ENCODE data around the gene GPR12. TPM values are rescaled to one million over a fixed set of nuclear protein-coding genes. Genes with fewer than 3 reads are reported as not detected.
"Not testable (repeated sequence)": the region's sequence is repeated elsewhere in the genome, so short reads cannot be mapped to it uniquely, and the experiment has no call there.

The GPR12 gene
- polyA plus RNA-seq, 6 donors from 2014 or later, result 0.11 TPM; not detected in 5

DNA sequence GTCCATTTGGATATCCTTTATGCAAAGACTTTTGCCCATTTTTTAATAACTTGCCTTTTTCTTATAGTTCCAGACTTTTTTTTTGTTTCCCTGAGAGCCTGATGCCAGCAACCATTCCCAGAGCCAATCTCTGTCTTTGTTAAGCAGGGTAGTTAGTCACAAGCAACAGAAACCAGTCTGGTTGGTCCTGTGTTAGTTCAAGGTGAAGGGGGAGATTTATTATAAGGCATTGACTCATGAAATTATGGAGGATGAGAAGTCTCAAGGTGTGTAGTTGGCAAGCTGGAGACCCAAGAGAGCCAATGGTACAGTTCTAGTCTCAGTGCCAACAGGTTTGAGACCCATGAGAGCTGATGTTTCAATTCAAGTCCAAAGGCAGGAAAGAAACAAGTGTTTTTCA, 33.0 kb downstream of the GPR12 start:
- H3K36me3 Mint-ChIP-seq, result no peaks in the 10 kb centered on the region
- peaks cover 0 to 8% (median 0%) of the 10 kb centered on the region in 7 donors for H3K9me3 Mint-ChIP-seq
- no peak overlapping the region for H3K4me3 Mint-ChIP-seq
- no peaks in the 10 kb centered on the region for H3K4me1 Mint-ChIP-seq
- DNase-seq (no peak), ATAC-seq (ENCODE audit: low read depth in 2 of 2) (no peak)
- no peak overlapping the region for H3K27ac Mint-ChIP-seq
- H3K27me3 Mint-ChIP-seq, result peaks cover 0 to 20% (median 8%) of the 10 kb centered on the region in 3 donors

DNA sequence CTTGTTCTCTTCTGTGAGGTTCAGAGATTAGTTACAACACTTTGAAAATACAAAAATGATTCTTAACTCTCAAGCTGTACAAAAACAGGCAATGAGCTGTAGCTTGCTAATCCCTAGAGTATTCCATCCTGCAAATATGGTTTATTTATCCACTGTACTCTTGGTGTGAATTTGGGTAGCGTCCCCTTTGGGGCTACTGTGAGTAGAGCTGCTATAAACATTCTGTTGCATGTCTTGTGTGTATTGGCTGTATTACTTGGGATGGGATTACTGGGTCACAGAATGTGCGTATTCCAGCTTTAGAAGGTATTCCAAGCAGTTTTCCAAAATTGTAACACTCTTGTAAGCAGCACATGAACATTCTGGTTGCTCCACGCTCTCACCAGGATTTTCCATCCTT, 33.5 kb downstream of the GPR12 start:
- H3K27ac Mint-ChIP-seq, result no peak overlapping the region
- H3K4me1 Mint-ChIP-seq, result peaks cover 4 to 5% (median 5%) of the 10 kb centered on the region in 3 donors
- no peak for ATAC-seq (ENCODE audit: low read depth in 2 of 2)
- peaks cover 0 to 8% (median 0%) of the 10 kb centered on the region in 7 donors for H3K9me3 Mint-ChIP-seq
- DNase-seq, result no peak
- H3K36me3 Mint-ChIP-seq, result no peaks in the 10 kb centered on the region
- no peak overlapping the region for H3K4me3 Mint-ChIP-seq
- H3K27me3 Mint-ChIP-seq, result peaks cover 0 to 25% (median 8%) of the 10 kb centered on the region in 3 donors

DNA sequence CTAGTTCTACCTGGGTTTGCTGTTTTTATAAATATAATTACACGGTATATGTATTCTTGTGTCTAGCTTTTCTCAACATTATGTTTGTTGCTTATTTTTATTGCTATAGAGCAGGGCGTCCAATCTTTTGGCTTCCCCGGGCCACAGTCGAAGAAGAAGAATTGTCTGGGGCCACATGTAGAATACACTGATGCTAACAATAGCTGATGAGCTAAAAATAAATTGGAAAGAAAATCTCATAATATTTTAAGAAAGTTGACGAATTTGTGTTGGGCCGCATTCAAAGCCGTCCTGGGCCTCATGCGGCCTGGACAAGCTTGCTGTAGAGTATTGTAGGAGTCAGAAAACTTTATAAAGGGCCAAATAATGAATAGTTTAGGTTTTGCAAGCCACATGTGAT, 33.9 kb downstream of the GPR12 start:
- H3K27me3 Mint-ChIP-seq, result peaks cover 0 to 24% (median 8%) of the 10 kb centered on the region in 3 donors
- DNase-seq, result no peak
- peaks cover 0 to 8% (median 0%) of the 10 kb centered on the region in 7 donors for H3K9me3 Mint-ChIP-seq
- H3K27ac Mint-ChIP-seq, result peak overlapping the region in 1 of 6 donors; percentile 2
- H3K4me3 Mint-ChIP-seq, result no peak overlapping the region
- no peak for ATAC-seq (ENCODE audit: low read depth in 2 of 2)
- no peaks in the 10 kb centered on the region for H3K36me3 Mint-ChIP-seq
- H3K4me1 Mint-ChIP-seq, result peaks cover 5 to 9% (median 8%) of the 10 kb centered on the region in 3 donors

DNA sequence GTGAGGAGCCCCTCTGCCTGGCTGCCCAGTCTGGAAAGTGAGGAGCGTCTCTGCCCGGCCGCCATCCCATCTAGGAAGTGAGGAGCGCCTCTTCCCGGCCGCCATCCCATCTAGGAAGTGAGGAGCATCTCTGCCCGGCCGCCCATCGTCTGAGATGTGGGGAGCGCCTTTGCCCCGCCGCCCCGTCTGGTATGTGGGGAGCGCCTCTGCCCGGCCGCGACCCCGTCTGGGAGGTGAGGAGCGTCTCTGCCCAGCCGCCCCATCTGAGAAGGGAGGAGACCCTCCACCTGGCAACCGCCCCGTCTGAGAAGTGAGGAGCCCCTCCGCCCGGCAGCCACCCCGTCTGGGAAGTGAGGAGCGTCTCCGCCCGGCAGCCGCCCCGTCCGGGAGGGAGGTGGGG, 37.0 kb downstream of the GPR12 start:
- peaks cover 10 to 21% (median 20%) of the 10 kb centered on the region in 3 donors for H3K4me1 Mint-ChIP-seq

DNA sequence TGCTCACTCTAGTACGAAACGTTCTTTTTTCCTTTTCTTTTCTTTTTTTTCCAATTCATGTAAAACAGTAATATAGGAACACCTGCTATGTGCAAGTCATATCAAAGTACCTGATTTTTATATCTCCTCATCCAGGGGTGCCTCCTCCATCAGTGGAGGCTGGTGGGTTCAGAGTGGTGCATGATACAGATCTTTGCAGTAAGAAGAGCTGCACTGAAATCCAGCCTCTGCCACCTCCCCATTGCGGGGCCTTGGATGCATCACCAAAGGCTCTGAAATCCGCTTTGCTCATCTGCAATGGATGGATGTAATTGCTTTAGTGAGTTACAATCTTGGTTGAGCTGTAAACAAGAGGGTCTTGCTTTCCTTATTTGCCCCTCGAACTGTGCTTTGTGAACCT, 38.3 kb downstream of the GPR12 start:
- Mint-ChIP-seq H3K27ac (no peak overlapping the region), H3K4me1 (peaks cover 10 to 21% (median 20%) of the 10 kb centered on the region in 3 donors), H3K36me3 (no peaks in the 10 kb centered on the region), H3K4me3 (peak overlapping the region in 5 of 8 donors; percentile 1 to 79 (median 47)), H3K27me3 (peaks cover 0 to 8% (median 0%) of the 10 kb centered on the region in 3 donors), H3K9me3 (peaks cover 0 to 8% (median 0%) of the 10 kb centered on the region in 7 donors)
- no peak for DNase-seq
- no peak for ATAC-seq (ENCODE audit: low read depth in 2 of 2)

More for the DNA sequence above, 37.0 kb downstream of the GPR12 start:
- not testable (repeated sequence) for H3K27me3 Mint-ChIP-seq; ATAC-seq (ENCODE audit: low read depth in 2 of 2); H3K4me3 Mint-ChIP-seq; DNase-seq; H3K9me3 Mint-ChIP-seq; H3K36me3 Mint-ChIP-seq; H3K27ac Mint-ChIP-seq

DNA sequence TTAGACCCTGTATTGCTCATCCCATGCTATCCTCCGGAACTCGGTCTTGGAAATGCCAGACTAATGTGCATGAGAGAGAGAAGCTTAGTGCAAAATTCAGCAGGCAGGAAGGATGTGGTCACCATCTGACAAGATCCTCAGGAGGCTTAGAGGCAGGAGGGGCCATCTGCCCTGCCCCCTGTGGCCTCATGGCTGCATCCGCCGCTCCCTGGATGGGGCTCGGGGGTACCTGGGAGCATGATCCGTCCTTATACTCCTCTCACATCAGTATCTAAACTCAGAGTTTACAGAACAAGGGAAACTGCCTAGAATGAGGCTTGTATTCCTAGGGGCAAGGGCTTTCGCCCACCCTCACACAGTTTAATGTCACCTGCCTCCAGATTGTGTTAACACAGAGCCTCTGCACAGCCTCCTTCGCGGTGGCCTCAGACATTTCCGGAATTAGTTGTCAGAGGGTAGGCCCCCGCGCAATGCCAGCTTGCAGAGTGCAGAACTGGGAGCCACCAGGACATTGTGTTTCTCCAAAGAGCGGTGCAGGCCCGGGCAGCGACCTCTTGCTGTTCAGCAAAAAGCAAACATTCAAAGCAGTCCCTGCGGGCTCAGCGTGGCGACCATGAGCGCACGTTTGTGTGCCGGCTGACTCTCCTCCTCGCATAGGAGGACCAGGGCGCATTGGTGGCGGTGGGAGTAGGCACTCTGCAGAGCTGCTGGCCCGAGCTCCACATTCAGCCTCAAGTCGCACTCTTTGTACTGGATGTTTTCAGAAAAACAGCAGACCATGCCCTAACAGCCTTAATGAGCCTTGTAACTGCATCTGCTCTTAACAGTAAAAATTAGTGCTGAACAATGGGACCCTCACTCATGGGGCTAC, 39.1 kb downstream of the GPR12 start:
- peak overlapping the region in 1 of 6 donors; percentile 23 for H3K27ac Mint-ChIP-seq
- H3K4me1 Mint-ChIP-seq, result peaks cover 10 to 21% (median 20%) of the 10 kb centered on the region in 3 donors
- peaks cover 0 to 8% (median 0%) of the 10 kb centered on the region in 7 donors for H3K9me3 Mint-ChIP-seq
- peaks cover 0 to 8% (median 0%) of the 10 kb centered on the region in 3 donors for H3K27me3 Mint-ChIP-seq
- H3K4me3 Mint-ChIP-seq, result peak overlapping the region in 7 of 8 donors; percentile 57 to 84 (median 78)
- DNase-seq, result no peak
- H3K36me3 Mint-ChIP-seq, result no peaks in the 10 kb centered on the region
- peak; percentile 32 to 52 for ATAC-seq (ENCODE audit: low read depth in 2 of 2)

DNA sequence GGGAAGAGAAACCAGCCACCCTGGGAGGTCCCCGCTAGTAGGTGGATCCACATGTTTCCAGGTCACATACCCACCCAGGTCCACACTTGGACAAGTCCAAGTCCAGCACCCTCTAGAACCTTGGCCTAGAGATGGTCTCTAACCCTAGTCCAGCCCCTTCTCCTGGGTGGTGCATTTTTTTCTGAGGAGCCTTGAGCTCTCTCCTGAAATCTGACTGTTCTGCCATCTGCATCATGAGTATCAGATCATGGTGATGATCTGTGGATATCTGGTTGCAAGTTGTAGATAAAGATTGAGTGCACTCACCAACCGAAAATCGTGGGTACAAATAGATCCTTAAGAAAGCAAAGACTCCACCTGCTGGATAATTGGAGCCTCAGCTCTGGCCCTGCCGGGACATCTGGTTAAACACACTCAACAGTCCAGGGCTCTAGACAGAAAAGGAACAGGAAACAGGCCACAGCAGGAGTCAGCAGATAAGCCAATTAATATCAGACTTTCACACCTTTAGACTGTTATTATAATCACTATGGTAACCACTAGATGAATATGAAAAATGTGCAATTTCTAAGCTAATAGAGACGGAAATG, 41.1 kb downstream of the GPR12 start:
- Mint-ChIP-seq H3K9me3 (peaks cover 0 to 4% (median 0%) of the 10 kb centered on the region in 7 donors), H3K4me3 (no peak overlapping the region), H3K36me3 (no peaks in the 10 kb centered on the region), H3K4me1 (peaks cover 10 to 21% (median 20%) of the 10 kb centered on the region in 3 donors), H3K27me3 (peaks cover 0 to 8% (median 0%) of the 10 kb centered on the region in 3 donors), H3K27ac (no peak overlapping the region)
- no peak for DNase-seq
- no peak for ATAC-seq (ENCODE audit: low read depth in 2 of 2)

DNA sequence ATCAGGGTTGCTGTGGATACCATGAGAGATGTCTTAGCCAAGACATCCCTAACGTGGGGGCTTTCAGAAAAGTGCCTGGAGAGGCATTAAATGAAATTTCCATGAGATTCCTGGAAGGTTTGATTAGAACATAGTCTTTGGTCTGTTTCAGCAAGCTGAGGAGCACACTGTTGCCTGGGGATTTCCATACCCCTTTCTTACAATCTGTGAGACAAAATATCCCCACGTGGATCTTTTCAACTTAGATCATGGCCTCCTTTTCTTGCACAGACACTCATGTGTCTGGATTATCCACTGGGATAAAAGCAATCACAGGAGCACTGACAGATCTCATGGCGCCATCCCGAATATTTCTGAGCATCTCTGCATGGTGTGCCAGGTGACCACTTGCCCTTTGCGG, 41.7 kb downstream of the GPR12 start:
- ATAC-seq (ENCODE audit: low read depth in 2 of 2) (no peak), DNase-seq (no peak)
- peaks cover 10 to 21% (median 20%) of the 10 kb centered on the region in 3 donors for H3K4me1 Mint-ChIP-seq
- no peak overlapping the region for H3K4me3 Mint-ChIP-seq
- peaks cover 0 to 8% (median 0%) of the 10 kb centered on the region in 3 donors for H3K27me3 Mint-ChIP-seq
- no peaks in the 10 kb centered on the region for H3K36me3 Mint-ChIP-seq
- H3K9me3 Mint-ChIP-seq, result peaks cover 0 to 4% (median 0%) of the 10 kb centered on the region in 7 donors
- no peak overlapping the region for H3K27ac Mint-ChIP-seq

DNA sequence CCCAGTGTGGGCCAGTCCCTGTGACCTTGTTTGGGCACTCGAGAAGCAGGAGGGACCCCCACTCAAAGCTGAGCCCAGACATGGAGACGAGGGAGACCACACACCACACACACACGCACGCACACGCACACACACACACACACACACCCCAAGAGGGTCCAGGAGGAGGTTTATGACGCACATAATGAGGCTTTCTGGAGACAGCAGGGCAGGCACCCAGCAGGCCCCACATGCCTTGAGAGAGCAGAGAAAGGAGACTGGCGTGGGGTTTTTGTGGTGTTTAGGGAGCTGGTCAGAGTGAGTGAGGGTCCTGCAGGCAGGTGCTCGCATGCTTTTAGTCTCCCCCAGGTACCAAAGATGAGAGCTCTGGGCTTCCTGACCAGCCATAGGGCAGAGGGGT, 42.4 kb downstream of the GPR12 start:
- peaks cover 0 to 4% (median 0%) of the 10 kb centered on the region in 7 donors for H3K9me3 Mint-ChIP-seq
- peaks cover 10 to 21% (median 20%) of the 10 kb centered on the region in 3 donors for H3K4me1 Mint-ChIP-seq
- H3K27me3 Mint-ChIP-seq, result peaks cover 0 to 8% (median 0%) of the 10 kb centered on the region in 3 donors
- peak overlapping the region in 1 of 6 donors; percentile 37 for H3K27ac Mint-ChIP-seq
- ATAC-seq (ENCODE audit: low read depth in 2 of 2) (no peak), DNase-seq (no peak)
- no peaks in the 10 kb centered on the region for H3K36me3 Mint-ChIP-seq
- H3K4me3 Mint-ChIP-seq, result peak overlapping the region in 1 of 8 donors; percentile 56

DNA sequence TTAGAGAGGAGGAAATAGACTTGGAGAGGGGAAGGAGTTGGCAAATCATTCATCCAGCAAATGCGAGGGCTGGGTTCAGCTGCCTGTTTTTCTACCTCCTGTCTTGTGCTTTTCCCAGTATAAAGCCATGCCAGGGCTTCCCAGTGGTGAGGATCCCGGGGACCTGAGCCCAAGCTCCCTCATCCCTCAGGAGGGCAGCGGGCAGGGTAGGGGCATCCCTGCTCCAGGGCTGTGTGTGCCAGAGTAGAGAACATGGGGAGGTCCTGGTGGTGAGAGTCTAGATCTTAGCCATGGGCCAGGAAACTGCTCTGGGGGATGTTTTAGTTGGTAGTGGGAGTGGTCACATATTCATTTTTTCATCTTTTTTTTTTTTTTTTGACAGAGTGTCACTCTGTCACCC, 43.6 kb downstream of the GPR12 start:
- Mint-ChIP-seq H3K36me3 (no peaks in the 10 kb centered on the region), H3K9me3 (peaks cover 0 to 8% (median 2%) of the 10 kb centered on the region in 7 donors), H3K27ac (no peak overlapping the region), H3K4me3 (peak overlapping the region in 1 of 8 donors; percentile 9), H3K4me1 (peaks cover 6 to 15% (median 14%) of the 10 kb centered on the region in 3 donors), H3K27me3 (peaks cover 0 to 1% (median 0%) of the 10 kb centered on the region in 3 donors)
- no peak for DNase-seq
- ATAC-seq (ENCODE audit: low read depth in 2 of 2), result no peak

DNA sequence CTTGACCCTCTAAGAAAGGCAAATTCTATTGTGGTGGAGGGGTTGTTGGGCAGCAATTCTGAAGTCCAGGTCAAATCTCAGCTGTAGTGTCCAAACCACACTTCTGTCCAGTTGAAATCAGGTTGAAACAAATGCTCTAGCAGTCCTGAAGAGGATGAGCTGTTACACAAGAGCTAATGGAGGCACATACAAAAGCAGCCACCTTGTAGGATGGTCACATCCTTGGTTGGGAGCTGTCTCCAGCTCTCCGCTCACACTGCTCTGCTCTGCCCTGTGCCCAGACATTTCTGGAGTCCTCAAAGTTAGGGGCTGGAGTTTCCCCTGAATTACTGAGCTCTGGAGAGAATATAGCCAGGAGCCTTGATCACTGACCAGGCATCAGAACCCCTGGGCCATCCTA, 47.2 kb downstream of the GPR12 start:
- no peak overlapping the region for H3K27ac Mint-ChIP-seq
- no peaks in the 10 kb centered on the region for H3K36me3 Mint-ChIP-seq
- peaks cover 0 to 17% (median 0%) of the 10 kb centered on the region in 3 donors for H3K27me3 Mint-ChIP-seq
- H3K9me3 Mint-ChIP-seq, result peaks cover 0 to 10% (median 2%) of the 10 kb centered on the region in 7 donors
- ATAC-seq (ENCODE audit: low read depth in 2 of 2), result no peak
- H3K4me1 Mint-ChIP-seq, result no peaks in the 10 kb centered on the region
- no peak for DNase-seq
- no peak overlapping the region for H3K4me3 Mint-ChIP-seq

DNA sequence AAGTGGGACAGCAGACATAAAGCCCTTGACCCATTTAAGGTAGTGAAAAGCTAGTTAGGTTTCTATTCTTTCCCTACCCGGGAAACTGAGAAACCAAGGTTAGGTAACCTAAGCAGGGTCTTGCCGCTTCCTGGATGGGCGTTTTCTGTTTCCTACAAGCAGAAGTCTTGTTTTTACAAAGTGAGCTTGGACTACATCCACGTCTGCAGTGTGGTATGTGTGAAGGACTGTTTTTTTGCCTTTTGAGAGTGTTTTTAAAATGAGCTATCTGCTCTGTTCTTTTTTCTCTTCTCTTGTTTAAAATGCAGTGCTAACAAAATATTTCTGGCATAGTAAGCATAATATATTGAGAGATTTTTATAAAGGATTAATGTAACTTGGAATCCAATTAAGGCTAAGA, 49.4 kb downstream of the GPR12 start:
- H3K36me3 Mint-ChIP-seq, result no peaks in the 10 kb centered on the region
- peaks cover 0 to 17% (median 8%) of the 10 kb centered on the region in 3 donors for H3K27me3 Mint-ChIP-seq
- no peak overlapping the region for H3K4me3 Mint-ChIP-seq
- ATAC-seq (ENCODE audit: low read depth in 2 of 2), result no peak
- H3K4me1 Mint-ChIP-seq, result no peaks in the 10 kb centered on the region
- H3K9me3 Mint-ChIP-seq, result peaks cover 0 to 10% (median 2%) of the 10 kb centered on the region in 7 donors
- H3K27ac Mint-ChIP-seq, result no peak overlapping the region
- DNase-seq, result no peak

DNA sequence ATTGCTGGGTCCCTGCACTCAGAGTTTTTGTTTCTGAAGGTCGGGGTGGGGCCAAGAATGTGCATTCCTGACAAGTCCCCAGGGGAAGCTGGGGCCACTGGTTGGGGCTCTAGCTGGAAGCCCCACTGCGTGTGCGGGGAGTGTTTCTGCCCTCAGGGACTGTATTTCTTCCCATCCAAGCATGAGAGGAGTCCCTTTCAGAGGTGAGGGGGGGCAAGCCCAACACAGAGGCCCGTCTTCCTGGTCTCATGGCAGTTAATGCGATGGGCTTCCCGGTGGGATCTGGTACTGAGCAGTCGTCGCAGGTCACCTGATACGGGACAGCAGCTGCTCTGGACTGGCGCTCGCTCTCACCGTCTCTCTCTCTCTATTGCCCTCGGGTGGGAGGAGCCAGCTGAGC, 50.4 kb downstream of the GPR12 start:
- no peaks in the 10 kb centered on the region for H3K4me1 Mint-ChIP-seq
- H3K4me3 Mint-ChIP-seq, result no peak overlapping the region
- DNase-seq (no peak), ATAC-seq (ENCODE audit: low read depth in 2 of 2) (no peak)
- H3K36me3 Mint-ChIP-seq, result no peaks in the 10 kb centered on the region
- H3K9me3 Mint-ChIP-seq, result peaks cover 0 to 10% (median 2%) of the 10 kb centered on the region in 7 donors
- no peak overlapping the region for H3K27ac Mint-ChIP-seq
- H3K27me3 Mint-ChIP-seq, result peaks cover 6 to 27% (median 11%) of the 10 kb centered on the region in 3 donors
